ENCODE results near the gene VCP. TPM values are rescaled to one million over a fixed set of nuclear protein-coding genes. Genes with fewer than 3 reads are reported as not detected.

The VCP gene
- total RNA-seq, 3 donors from 2014 or later, result 150 to 193 (median 174) TPM

DNA sequence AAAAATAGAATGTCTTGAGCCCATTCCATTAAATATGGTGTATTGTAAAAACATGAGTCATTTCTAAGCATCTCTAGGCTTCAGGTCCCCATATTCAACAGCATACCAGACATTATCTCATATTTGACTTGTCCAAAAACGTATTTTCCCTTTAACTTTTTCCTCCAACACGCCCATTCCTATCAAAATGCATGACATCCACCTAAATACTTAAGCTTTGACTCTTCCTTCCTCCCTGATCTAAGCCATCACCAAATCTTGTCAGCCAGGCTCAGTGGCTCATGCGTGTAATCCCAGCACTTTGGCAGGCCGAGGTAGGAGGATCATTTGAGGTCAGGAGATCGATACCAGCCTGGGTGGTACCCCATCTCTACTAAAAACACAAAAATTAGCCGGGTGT, 23.9 kb downstream of the VCP start:
- intact Hi-C loops (cut with DNase I, micrococcal nuclease), result no loop called here
- H3K9me3 ChIP-seq, result no peaks in the 10 kb centered on the region
- no peak for ATAC-seq
- no peak for DNase-seq
- no peaks in the 10 kb centered on the region for H3K4me1 ChIP-seq (ENCODE audit: low read depth)
- H3K4me3 ChIP-seq, result no peak overlapping the region
- TF ChIP-seq, protein P1, sequence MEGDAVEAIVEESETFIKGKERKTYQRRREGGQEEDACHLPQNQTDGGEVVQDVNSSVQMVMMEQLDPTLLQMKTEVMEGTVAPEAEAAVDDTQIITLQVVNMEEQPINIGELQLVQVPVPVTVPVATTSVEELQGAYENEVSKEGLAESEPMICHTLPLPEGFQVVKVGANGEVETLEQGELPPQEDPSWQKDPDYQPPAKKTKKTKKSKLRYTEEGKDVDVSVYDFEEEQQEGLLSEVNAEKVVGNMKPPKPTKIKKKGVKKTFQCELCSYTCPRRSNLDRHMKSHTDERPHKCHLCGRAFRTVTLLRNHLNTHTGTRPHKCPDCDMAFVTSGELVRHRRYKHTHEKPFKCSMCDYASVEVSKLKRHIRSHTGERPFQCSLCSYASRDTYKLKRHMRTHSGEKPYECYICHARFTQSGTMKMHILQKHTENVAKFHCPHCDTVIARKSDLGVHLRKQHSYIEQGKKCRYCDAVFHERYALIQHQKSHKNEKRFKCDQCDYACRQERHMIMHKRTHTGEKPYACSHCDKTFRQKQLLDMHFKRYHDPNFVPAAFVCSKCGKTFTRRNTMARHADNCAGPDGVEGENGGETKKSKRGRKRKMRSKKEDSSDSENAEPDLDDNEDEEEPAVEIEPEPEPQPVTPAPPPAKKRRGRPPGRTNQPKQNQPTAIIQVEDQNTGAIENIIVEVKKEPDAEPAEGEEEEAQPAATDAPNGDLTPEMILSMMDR (IDR thresholded peaks at IDR 0.05), result no peak
- peaks cover 4% of the 10 kb centered on the region for H3K36me3 ChIP-seq (ENCODE audit: low read depth)

DNA sequence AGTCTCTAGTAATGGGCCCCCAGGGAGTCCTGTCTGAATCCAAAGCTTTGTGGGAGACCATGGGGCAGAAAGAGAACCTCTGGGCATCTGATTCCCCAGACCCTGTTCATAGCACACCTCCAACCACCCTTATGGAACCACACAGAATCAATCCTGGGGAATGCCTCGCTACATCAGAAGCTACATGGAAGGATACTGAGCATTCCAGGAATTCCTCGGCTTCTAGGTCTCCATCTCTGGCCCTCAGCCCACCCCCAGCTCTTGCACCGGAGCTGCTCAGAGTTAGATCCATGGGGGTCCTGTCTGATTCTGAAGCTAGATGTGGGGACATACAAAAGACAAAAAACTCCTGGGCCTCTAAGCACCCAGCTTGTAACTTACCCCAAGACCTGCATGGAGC, 28.4 kb downstream of the VCP start:
- ATAC-seq, result no peak
- DNase-seq, result no peak
- Histone ChIP-seq H3K4me3 (no peak overlapping the region), H3K36me3 (ENCODE audit: low read depth) (no peaks in the 10 kb centered on the region), H3K9me3 (no peaks in the 10 kb centered on the region), H3K4me1 (ENCODE audit: low read depth) (no peaks in the 10 kb centered on the region)
- TF ChIP-seq, protein P1 (IDR thresholded peaks at IDR 0.05), result no peak
- intact Hi-C loops (cut with DNase I, micrococcal nuclease), result no loop called here

- intact Hi-C loops (cut with DNase I, micrococcal nuclease), result no loop called here
- no peaks in the 10 kb centered on the region for H3K9me3 ChIP-seq
- no peaks in the 10 kb centered on the region for H3K4me1 ChIP-seq (ENCODE audit: low read depth)
- ATAC-seq (no peak), DNase-seq (no peak)
- H3K4me3 ChIP-seq, result no peak overlapping the region
- TF ChIP-seq, protein P1 (IDR thresholded peaks at IDR 0.05), result no peak
- H3K36me3 ChIP-seq (ENCODE audit: low read depth), result no peaks in the 10 kb centered on the region
Measured at GRCh38 chr9:35042891-35043545, 29.4 kb downstream of the VCP start.

DNA sequence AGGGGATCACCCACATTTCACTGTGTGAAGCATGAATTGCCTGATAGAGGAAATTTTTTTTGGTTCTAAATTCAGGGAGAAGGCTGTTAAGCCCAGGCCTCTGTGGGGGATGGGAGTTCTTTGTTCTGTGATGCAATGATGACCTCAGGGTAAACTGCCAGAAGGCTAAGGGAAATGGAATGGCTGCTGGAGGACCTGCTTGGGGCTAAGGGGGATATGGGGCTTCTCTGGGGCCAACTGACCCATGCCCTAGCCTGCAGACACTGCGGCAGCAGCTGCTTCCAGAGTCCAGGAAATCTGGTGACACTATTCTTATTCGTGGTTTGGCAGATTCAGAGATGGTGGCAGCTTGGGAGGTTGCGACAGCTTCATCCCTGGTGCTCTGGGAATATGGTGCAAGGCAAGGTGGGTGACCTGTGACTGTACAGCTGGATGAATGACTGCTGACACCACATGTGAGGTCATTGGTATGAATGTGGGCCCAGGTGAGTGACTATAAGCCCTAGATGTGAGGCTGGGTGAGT, 30.3 kb downstream of the VCP start:
- no peak for ATAC-seq
- no peak for DNase-seq
- TF ChIP-seq, protein P1 (IDR thresholded peaks at IDR 0.05), result no peak

GRCh38 chr9:35035851-35036701, 36.3 kb downstream of the VCP start:
- H3K36me3 ChIP-seq (ENCODE audit: low read depth), result no peaks in the 10 kb centered on the region
- TF ChIP-seq, protein P1 (IDR thresholded peaks at IDR 0.05), result no peak
- ATAC-seq (peak; percentile 66), DNase-seq (peak; percentile 31 to 64 (median 55))
- H3K4me1 ChIP-seq (ENCODE audit: low read depth), result no peaks in the 10 kb centered on the region
- H3K9me3 ChIP-seq, result no peaks in the 10 kb centered on the region
- no peak overlapping the region for H3K4me3 ChIP-seq
- intact Hi-C loops (cut with DNase I, micrococcal nuclease), result no loop called here

More for the DNA sequence above, 30.3 kb downstream of the VCP start:
- Histone ChIP-seq H3K9me3 (no peaks in the 10 kb centered on the region), H3K36me3 (ENCODE audit: low read depth) (no peaks in the 10 kb centered on the region), H3K4me3 (no peak overlapping the region), H3K4me1 (ENCODE audit: low read depth) (no peaks in the 10 kb centered on the region)
- intact Hi-C loops (cut with DNase I, micrococcal nuclease), result no loop called here
